OCI-M2 (cell line): Measurements from ENCODE around the gene NDUFB3.
"Not testable (repeated sequence)": the region's sequence is repeated elsewhere in the genome, so short reads cannot be mapped to it uniquely, and the experiment has no call there.

Experiments used
- DNase-seq: peaks from one replicate; lab custom pipeline; 2025; ENCODE audit not compliant: unreplicated experiment; lab: John Stamatoyannopoulos, UW

The NDUFB3 gene

DNA sequence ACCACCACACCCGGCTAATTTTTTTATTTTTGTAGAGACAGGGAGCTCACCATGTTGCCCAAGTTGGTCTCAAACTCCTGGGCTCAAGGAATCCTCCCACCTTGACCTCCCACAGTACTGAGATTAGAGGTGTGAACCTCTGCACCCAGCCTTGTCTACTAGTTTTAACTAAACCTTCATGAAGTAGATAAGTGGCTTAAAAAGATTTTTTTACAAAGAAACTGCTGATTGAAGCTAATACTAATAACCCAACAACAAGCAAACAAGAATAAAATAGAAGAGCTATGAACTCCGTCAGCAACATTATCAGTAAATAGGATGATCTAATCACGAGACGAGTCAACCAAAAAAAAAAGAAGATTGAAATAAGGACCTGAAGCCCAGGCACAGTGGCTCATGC is 18.8 kb downstream of the NDUFB3 start:
- no peak for DNase-seq

DNA sequence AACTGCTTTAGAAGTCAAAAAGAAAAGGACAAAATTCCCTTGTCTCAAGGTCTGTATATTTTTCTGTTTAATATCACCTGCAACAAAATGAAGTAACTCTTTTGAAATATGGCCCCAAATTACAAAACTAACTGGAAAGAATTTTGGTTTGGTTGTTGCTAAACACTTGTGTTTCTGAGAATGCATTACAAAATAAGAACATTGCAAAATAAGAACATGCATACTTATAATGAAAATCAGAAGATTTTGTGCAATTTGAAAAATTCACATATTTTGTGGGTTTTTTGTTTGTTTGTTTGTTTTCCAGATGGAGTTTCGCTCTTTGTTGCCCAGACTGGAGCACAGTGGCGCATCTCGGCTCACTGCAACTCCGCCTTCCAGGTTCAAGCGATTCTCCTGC is 21.8 kb downstream of the NDUFB3 start:
- DNase-seq: no peak

DNA sequence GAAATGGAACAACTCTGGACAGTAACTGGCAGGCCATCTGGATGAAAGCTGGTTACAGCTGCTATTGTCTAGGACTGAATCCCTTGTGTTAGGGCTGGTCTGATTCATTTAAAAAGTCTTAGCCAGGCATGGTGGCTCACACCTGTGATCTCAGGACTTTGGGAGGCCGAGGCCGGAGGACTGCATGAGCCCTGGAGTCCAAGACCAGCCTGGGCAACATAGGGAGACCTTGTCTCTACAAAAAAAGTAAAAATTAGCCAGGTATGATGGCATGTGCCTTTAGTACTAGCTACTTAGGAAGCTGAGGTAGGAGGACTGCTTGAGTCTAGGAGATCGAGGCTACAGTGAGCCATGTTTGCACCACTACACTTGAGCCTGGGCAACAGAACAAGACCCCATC is 28.7 kb downstream of the NDUFB3 start:
- DNase-seq: no peak

DNA sequence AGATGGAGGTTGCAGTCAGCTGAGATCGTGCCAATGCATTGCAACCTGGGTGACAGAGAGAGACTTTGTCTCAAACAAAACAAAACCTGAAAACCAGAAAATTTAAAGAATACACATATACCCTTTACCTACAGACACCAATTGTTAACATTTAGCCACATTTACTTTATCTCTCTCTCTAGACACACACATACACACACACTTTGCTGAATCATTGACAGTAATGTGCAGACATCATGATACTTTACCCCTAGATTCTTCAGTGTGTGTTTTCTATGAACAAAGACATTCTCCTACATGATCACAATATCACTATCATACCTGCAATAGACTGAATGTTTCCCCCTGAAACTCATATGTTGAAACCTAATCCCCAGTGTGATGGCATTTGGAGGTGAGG is 34.0 kb downstream of the NDUFB3 start:
- DNase-seq: no peak

DNA sequence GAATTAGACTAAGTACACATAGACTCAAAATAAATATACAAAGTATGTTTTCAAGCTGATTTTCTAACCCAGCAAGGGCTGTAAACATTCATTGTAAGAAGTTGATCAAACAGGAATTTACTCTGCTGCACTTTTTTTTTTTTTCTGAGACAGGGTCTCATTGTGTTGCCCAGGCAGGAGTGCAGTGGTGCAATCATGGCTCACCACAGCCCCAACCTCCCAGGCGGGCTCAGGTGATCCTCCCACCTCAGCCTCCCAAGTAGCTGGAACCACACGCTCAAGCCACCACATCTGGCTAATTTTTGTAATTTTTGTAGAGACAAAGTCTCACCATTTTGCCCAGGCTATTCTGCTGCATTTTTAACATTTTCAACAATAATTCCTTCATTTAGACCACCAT is 35.8 kb downstream of the NDUFB3 start:
- DNase-seq: no peak

DNA sequence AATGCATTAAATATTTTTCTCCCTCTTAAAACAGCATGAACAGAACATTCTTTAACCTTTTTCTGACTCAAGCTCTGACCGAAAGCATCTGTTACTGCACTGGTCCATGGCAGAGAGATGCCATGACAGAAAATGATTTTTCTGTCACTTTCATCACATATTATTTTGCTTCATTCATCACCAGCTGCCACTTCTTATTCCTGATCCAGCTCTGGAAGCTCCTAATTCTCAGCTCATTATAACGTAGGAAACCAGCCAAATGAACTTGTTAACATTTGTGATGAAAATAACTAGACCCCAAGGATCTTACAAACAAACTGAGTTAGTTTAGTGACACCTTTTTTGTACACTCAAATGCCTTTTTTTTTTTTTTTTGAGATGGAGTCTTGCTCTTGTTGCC is 36.5 kb downstream of the NDUFB3 start:
- DNase-seq: no peak

DNA sequence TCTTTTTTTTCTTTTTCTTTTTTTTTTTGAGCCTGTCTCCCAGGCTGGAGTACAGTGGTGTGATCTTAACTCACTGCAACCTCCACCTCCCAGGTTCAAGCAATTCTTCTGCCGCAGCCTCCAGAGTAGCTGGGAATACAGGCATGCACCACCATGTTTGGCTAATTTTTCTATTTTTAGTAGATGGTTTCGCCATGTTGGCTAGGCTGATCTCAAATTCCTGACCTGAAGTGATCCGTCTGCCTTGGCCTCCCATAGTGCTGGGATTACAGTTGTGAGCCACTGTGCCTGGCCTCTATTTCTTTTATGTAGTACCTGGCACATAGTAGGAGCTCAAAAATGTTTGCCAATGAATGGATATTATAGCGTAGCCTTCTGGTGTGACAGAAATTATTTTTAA is 37.4 kb downstream of the NDUFB3 start:
- no peak for DNase-seq

DNA sequence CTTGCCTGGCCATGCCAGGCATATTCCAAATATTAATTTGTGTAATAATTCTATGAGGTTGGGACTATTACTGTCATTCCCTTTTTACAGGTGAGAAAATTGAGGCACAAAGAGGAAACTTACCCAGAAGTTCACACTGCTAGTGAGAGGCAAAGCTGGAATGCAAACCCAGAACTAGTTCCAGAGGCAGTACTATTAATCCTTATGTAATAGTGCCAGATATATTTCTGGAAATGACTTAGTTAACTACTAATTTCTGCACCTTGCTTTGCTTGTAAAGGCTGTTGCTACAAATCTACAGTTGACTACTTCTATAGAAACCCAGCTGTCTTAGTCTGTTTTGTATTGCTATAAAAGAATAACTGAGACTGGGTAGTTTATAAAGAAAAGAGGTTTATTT is 38.8 kb downstream of the NDUFB3 start:
- no peak for DNase-seq

DNA sequence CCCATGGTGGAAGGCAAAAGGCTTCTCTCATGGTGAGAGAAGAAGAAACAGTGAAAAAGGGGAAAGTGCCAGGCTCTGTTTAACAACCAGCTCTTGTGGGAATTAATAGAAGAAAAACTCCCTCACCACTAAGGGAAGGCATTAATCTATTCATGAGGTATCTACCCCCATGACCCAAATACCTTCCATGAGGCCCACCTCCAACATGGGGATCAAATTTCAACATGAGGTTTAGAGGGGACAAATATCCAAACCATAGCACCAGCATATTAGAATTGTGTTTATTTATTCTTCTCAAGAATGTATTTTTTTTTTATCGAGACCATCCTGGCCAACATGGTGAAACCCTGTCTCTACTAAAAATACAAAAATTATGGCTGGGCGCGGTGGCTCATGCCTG is 39.3 kb downstream of the NDUFB3 start:
- DNase-seq: no peak

DNA sequence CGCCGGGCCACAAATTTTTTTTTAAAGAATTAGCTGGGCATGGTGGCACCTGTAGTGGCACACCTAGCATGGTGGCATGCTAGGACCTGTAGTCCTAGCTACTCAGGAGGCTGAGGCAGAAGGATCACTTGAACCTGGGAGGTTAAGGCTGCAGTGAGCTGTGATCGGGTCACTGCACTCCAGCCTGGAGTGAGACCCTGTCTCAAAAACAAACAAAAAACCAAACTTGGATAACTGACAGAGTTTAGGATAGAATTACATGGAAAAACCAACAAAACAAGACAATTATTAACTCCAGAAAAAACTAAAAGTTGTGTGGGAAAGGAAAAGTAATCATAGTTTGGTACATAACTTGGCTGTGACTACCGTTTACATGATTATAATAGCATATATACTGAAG is 42.5 kb downstream of the NDUFB3 start:
- no peak for DNase-seq

DNA sequence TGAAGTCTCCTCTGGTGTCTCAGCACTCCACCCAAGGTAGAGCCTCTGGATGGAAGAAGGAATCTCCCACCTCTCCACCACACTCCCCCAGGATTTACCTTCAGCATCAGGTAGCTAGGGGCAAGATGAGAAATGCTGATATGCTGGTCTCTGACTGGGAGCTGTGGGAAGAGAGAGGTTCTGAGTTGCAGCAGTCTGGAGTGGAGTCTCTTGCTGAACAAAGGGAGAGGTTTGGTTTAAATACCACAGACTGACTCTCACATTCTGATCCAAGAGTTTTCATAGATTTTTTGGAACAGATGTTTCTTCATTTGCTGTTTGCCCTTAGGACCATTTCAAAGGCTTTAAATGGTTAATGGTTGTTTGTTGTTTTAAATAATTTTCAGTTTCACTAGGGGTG is 43.0 kb downstream of the NDUFB3 start:
- DNase-seq: no peak

DNA sequence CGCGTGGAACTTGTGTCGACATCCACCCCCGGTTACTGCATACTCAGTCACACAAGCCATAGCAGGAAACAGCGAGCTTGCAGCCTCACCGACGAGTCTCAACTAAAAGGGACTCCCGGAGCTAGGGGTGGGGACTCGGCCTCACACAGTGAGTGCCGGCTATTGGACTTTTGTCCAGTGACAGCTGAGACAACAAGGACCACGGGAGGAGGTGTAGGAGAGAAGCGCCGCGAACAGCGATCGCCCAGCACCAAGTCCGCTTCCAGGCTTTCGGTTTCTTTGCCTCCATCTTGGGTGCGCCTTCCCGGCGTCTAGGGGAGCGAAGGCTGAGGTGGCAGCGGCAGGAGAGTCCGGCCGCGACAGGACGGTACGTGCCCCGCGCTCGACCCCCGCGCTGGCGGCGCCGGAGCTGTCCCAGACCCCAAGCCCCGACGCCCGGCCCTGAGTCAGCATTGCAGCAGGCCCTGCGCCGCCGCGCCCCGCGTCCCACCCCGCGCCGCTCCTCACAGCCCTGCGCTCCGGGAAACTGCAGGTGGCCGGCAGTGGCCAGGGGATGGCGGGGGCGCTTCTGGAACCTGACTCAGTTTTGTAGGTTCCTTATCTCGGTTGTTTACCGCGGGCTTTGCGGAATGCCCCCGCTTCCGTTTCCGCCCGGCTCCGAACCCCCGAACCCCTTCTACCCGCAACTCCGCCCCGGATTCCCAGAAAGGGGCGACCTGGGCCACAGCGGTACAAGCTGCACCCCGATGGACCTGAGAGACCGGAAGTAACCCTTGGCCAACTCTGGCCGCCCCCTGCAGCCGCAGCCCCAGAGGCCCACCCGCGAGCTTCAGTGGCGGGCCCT is 44.5 kb downstream of the NDUFB3 start, which contains the start of gene CFLAR:
TSS of gene CFLAR (plus strand) at position 50 of the 844 bp plus-strand sequence. CDS start 13,702 bp downstream, outside the sequence.
- peak; percentile 44 for DNase-seq

DNA sequence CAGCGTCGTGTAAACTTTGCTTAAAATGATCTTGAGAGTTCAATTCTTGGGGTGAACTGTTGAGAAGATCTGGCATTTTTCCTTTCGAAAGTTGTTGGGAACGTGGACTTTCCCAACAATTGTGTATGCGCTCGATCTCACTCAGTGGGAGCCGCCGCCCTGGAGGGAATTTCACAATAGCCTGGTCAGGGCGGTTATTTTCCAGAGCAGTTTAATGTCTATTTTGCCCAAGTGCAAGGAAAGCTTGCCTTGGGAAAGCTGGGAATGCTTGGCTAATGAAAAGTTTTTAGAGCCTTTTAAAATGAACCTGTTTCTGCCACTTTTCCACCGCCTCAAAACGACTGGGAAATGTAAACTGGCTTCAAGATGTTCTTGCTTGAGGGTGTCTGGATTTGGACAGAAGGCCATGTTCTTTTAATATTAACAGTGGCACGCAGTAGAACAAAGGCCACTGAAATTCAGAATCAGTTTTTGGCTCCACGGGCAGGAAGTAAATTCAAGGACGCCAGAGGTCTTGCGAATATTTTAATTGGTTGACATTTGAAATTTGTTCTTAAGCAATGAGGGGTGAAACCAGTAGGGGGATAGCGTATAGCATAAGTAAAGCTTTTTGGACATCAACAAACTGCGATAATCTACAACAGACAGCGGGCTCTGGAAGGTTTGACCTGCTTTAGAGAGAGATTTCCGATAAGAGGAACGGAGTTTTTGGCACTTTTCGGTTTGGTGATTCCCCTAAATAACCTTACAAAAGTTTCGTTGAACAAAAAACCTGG is 45.3 kb downstream of the NDUFB3 start:
- DNase-seq: peak; percentile 19

DNA sequence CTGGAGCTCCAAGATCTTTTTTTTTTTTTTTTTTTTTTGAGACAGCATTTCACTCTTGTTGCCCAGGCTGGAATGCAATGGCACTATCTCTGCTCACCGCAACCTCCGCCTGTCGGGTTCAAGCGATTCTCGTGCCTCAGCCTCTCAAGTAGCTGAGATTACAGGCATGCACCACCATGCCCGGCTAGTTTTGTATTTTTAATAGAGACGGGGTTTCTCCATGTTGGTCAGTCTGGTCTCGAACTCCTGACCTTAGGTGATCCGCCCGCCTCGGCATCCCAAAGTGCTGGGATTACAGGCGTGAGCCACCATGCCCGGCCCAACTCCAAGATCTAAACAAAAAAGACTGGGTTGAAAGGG is 45.9 kb downstream of the NDUFB3 start:
- DNase-seq: not testable (repeated sequence)

DNA sequence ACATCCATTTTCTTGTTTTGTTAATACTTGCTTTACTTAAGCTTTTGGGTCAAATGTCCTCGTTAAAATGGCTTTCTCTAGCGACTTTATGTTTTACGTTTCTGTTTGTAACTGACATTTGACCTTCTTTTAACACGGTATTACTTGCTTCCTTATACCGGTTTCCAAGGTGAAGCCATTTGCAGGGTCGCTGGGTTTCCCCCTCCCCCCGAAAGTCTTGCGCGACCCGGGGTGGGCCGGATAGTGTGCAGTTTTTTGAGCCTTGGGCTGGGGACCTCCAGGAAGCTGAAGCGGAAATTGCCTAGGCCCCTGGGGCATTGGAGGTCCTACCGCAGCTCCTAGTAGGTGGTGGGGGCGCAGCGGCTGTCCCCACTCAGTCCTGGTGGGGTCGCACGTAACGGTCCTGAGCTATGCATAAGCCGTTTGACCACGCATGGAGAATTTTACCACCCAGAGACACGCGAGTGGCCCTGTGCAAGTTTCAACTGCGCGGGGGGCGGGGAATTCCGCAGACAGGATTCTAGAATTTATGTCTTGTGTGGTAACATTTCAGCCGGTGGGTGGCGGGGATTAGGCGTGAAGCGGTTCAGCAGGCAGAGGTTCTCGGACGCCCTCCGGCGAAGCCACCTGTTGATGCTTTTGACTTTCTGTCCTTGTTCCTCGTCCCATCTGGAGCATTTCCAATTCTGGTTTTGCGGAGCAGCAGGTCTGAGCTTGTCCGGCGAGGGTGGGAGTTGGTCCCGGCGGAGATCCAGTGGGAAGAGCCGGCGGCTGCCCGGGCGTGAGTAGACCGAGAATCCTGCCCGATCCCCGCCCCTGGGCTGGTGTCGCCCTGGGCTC is 46.5 kb downstream of the NDUFB3 start:
- peak; percentile 15 for DNase-seq

DNA sequence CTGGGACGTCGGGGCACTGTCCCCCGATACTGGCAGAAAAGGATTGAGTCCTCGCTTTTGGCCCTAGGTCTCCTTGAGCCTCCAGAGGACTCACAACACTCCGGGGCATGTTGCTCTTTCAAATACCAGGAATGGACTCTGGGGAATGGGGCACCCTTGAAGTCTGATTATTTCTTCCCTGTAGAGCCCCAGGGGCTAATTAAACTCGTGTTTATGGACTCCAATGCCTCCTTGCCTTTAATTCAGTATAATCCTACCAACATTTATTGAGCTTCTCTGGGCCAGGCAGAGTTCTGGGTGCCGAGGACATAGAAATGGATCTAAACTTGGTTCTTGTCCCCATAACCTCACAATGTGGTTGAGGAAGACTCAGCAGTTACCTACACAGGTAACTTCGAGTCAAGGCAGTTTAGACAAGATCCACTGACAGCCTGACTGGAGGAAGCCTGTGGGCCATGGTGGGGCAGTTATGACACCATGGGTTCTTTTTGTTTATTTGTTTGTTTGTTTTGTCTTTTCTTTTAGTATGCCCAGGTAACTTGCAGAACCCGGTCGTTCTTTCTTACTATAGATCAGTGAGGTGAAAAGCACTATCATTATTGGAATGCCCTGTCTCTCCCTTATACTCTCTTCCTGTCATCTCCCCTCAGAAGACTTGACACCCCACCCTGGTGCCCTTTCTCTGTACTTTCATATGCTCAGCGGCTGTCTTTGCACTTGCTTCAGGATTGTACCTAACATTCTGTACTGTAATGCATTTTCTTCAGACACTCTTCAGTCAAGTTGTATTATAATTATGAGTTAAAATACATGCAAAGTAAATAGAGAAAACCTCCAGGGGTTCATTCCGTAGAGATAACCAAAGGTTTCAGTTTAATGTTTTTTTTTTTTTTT is 47.4 kb downstream of the NDUFB3 start:
- DNase-seq: peak; percentile 12

DNA sequence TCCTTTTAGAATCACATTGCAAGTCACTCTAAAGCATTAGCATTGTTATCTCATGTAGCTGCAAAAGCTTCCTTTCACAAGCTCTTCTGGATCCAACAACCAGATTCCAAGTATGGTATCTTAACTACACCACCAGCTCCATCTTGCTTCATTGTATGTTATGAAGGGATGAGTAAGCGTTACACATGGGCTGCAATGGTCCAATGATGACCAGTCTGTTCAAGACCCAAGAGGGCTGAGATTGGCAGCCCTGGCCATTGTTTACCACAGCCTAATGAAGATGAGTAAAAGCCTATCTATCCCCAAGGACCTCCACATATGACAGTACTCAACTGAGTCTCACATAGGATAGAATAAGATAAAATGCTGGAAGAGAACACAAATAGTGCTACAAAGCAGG is 50.5 kb downstream of the NDUFB3 start:
- no peak for DNase-seq

DNA sequence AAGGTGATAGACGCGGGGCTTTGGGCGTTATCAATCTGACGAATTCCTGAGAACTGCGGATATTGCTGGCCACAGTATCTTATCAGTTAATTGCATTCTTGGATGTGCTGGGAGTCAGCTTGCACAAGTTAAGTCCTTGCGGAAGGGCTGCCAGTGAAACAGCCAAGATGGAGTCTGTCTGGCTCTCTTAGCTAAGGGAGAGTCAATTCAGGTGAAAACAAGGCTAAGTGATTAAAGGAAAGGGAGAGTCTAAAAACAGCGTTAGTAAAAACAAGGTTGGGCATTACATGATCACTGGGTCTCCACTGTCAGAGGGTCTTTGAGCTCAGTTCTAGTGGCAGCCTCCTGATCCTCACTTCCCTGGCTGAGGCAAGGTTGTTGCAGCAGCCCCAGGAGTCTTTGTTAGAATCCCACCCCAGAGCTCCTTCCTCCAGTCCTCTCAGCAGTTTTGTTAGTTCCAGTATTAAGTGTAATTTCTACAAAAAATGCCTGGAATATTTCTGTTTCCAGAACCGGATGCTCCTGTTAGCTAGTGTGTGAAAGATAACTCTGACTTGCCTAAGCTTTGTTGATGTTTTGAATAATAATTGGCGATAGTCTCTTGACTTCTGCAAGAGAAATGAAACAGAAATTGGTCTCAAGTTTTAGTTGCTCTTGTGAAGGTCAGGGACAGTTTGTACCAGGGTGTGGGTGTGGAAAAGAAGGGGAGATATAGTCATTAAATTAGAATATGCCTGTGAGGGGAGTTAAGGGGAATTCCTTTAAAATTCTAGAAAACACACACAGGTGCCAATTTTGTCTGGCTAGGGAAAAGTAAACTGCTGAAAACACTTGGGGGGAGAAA is 54.7 kb downstream of the NDUFB3 start:
- DNase-seq: no peak

DNA sequence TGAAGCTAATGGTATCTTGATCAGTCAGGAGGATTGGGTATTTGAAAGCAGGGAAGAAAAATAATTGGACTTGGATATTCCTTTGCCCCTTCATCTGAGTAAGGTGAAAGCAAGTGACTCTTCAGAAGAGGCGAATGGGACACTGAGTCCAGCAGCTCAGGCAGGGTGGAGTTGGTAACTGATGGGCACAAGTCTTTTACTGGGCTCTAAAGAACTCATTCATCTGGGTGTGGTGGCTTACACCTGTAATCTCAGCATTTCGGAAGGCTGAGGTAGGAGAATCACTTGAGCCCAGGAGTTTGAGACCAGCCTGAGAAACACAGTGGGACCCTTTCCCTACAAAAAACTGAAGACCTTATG is 55.3 kb downstream of the NDUFB3 start:
- DNase-seq: no peak

DNA sequence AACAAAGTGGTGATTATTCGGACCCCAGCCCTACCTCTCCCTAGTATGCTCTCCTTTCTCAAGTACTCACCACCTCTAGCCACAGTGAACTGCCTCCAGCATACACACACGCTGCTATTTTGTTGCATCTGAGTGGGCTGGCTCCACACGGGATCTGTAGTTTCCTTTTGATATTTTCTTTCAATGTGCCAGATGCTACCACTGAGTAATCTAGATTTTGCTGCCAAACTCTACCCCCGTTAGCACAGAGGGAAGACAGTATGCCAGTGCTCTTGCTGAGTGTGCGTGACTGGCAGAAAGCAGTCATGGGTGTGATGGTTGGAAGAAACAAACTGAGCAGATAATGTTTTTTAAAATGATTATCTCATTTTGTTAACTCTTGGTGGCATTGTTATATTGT is 55.8 kb downstream of the NDUFB3 start:
- DNase-seq: no peak
